Adrenal gland (tissue), 5 donors: Measurements from ENCODE around the gene SPOCK1.

ENCODE experiments used
- POLR2A ChIP-seq, 2 donors: fragments of 450-650 bp; IDR thresholded peaks; one replicate each; pipeline ENCODE4 v1.6.1; 2017; ENCODE audit warnings: antibody characterized with exemption in 2 of 2, mild to moderate bottlenecking in 2 of 2, moderate library complexity in 1 of 2
- TF ChIP-seq, protein P1 (sequence below), 6 experiments: fragments of 450-650 bp in 4 of 6; fragments of 200-600 bp in 2 of 6; sonication (generic) in 1 of 6; IDR thresholded peaks; 1 replicate in 5 of 6; 2 replicates in 1 of 6; pipeline versions ENCODE4 v1.5.1 to v1.8.0; 2016 to 2021; ENCODE audit warnings: antibody characterized with exemption in 6 of 6, mild to moderate bottlenecking in 2 of 6, moderate library complexity in 1 of 6
- donor health status: DM: no; HTN: no; CAD: no.

- TF ChIP-seq, protein P1, sequence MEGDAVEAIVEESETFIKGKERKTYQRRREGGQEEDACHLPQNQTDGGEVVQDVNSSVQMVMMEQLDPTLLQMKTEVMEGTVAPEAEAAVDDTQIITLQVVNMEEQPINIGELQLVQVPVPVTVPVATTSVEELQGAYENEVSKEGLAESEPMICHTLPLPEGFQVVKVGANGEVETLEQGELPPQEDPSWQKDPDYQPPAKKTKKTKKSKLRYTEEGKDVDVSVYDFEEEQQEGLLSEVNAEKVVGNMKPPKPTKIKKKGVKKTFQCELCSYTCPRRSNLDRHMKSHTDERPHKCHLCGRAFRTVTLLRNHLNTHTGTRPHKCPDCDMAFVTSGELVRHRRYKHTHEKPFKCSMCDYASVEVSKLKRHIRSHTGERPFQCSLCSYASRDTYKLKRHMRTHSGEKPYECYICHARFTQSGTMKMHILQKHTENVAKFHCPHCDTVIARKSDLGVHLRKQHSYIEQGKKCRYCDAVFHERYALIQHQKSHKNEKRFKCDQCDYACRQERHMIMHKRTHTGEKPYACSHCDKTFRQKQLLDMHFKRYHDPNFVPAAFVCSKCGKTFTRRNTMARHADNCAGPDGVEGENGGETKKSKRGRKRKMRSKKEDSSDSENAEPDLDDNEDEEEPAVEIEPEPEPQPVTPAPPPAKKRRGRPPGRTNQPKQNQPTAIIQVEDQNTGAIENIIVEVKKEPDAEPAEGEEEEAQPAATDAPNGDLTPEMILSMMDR (IDR thresholded peaks at IDR 0.05), result peak; percentile 74 to 84 (median 79)
- no peak for TF ChIP-seq POLR2A (IDR thresholded peaks at IDR 0.05)
Observed at GRCh38 chr5:137344723-137345322, 154.3 kb downstream of the SPOCK1 start.
